SKM-1 treated with dmso at 0.1 percent for 144 hours (cell line): ENCODE results near the gene VSNL1.

ENCODE experiments used
- DNase-seq: peaks from one replicate; lab custom pipeline; 2025; ENCODE audit not compliant: unreplicated experiment; lab: John Stamatoyannopoulos, UW

The VSNL1 gene

GRCh38 chr2:17688600-17688999 is 148.1 kb downstream of the VSNL1 start:
- DNase-seq: no peak

DNA sequence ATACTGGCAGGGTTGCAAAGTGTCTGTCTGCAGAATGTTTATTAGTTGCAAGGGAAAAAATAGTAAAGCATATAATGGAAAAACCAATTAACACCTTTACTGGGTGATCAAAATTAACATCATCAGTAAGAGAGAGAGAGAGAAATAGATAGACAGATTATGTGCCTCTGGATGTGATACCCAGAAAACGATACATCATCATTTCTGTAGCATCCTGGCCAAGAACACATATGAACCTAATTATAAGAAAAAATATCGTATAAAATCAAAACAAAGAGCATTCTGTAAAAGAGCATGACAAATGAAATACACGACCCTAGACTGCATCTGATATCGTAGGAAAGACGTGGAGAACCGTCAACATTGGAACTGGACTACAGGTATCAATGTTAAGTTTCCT is 148.5 kb downstream of the VSNL1 start:
- no peak for DNase-seq

DNA sequence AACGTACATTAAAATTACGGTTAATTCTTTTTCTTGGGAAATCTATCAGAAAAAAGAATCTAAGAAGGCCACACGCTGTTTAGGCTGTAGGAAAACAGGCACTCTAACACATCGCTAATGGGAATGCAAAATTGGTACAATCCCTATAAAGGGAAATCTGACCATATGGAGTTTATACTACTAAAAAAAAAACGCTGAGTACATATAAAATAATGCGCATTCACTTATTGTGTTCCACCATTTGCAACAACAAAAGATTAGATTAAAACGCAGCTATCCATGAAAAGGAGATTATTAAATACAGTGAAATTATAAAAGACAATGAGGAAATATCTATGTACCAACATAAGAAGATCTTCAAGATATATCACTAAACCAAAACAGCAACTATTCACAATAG is 150.3 kb downstream of the VSNL1 start:
- no peak for DNase-seq
